Placental pericyte (primary cell): Measurements from ENCODE around the gene CFAP73. TPM values are rescaled to one million over a fixed set of nuclear protein-coding genes. Genes with fewer than 3 reads are reported as not detected.

Experiments used
- small RNA-seq: library from RNA; depleted of rRNA; stranded (forward); fragments of <200 nt; gene quantifications from one replicate; pipeline ENCODE3, GENCODE V24; 2012; ENCODE audit warnings: low replicate concordance
- total RNA-seq: library from RNA; depleted of rRNA; stranded (reverse); fragments of >200 nt; gene quantifications from 2 replicates; pipeline ENCODE4 v1.2.3, GENCODE V29; 2012

CFAP73 gene
- not detected in 2 replicates for total RNA-seq

DNA sequence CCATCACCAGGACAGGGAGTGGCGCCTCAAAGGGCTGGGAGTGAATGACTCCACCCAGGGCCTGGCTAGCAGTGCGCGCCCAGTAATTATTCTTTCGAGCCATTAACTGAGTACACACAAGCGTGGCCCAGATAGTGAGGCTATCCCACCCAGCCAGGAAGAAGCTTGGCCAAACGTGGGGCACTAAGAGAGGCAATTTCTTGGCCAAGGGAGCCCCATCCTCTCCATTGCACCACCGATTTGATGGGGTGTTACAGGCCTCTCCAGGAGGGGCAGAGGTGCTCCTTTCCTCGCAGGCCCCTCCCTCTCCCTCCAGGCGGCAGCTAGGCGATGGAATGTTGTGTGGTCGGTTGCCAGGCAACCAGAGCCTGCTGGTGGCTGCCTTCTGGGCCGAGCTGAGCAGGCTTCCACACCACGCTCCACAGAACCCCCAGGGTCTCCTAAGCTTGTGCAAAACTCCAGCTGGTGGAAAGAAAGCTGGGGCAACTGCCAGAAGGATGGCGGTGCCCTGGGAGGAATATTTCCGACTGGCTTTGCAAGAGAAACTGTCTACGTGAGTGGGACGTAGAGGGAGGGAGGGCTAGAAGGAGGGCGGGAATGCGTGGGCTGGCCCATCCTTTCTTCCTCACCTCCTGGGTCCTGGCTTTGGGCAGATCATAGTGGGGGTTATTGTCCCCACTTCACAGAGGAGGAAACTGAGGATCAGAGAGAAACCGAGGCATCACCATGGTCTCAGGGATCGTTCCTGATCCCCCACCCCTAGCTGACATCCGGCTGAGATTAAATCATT, at the start of gene CFAP73:
Gene CFAP73, plus strand, starts transcription at position 364 of the 790 bp plus-strand sequence. Its CDS starts 134 bp downstream, at position 498.

DNA sequence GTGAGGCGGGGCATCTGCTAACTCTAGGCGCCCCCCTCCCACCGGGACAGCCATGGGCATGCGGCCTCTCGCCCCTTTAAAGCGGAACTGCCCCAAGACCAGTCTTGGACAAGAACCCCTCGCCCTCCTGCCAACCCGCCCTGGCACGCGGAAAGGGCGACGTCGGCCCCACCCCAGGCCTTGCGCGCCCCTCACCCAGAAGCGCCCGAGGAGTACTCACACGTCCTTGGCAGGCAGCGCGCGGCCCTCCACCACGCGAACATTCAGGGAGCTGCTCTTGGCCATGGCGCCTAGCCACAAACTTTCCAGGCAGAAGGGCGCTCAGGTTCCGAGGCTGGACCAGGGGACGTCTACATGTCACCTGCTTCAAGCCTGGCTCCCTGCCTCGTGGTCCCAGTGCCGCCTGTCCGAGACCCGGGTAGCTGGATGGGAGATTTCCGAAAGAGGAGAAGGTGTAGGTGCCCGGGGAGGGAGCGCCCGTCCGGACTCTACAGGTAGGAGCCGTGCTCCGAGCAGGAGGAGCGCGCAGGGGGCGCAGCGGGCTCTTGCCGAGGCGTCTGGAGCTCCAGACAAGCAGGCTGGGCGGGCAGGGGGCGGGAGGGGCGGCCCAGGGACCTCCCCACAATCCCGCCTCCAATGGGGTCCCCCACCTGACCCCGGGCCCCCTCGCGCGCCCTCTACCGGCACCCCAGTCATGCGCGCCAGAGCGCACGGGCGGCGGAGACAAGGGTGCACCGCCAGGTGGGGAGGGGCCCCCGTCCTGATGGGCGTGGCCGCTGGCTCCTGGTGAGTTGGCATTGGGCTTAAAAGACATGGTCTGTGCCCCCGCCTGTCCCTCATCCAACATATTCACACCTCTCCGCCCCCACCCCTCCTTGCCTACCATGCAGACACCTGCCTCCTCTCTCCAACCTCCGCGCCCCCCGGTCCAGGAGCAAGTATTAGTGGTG, 14.1 kb upstream of the CFAP73 start, which contains the start of gene RASAL1:
Gene RASAL1, minus strand, starts transcription at position 584 of the 950 bp plus-strand sequence. Its CDS starts 299 bp downstream, at position 285.

DNA sequence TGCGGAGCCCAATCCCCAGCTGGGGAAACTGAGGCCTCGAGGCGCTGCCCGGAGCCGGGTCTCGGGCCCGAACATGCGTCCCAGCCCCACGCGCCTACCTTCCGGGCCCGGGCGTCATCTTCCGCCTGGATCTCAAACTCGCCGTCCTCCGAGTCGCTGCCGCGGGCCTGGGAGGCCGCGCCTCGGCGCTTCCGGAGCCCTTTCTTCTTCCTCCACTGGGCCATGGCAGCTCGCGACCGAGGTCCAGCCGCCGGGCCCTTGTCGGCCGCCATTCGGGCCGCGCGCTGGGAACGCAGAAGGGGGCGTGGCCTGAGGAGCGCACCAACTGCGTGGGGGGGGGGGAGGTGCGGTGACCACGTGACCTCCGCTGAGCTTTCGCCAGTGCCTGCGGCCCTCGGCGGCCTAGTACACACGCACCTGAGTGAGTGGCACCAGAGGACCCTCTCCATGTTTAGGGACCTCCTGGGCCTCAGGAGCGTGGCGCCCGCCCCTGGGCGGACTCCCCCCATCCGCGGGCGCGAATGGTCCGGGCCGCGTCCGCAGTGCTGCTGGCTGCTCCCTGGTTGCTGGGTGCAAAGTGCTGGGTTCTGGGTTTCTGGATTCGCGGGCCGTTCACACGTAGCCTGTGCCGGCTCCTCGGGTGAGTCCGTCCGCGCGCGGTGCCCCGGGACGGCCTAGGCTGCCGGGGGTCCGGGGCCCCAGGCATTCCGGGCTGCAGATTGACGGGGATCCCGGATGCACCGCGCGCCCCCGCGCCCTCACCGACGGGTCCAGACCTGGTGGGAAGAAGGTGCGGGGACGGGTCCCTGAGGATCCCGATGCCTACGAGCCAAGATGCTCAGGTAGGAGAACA, 35.9 kb downstream of the CFAP73 start, which contains the start of the genes DDX54 and RITA1:
Gene DDX54, minus strand, starts transcription at position 299 of the 853 bp plus-strand sequence. Its CDS starts 27 bp downstream, at position 272.
Gene RITA1, plus strand, starts transcription at position 542 of the 853 bp plus-strand sequence. CDS start 1,026 bp downstream, outside the sequence.

Small RNA genes lying within 50 kb of the gene (small RNA-seq; reads per million reads assigned to genes)
- gene MIR7106 (not detected), gene RF00019 (not detected)

Other genes with a start within 250 kb of the CFAP73 start
- gene OAS1, start 242.8 kb upstream of the CFAP73 start, total RNA-seq: 3.5 and 4.7 TPM in 2 replicates
- gene OAS3, start 211.2 kb upstream of the CFAP73 start, total RNA-seq: 7.4 and 28.2 TPM in 2 replicates
- gene OAS2, start 171.2 kb upstream of the CFAP73 start, total RNA-seq: 5.0 and 14.7 TPM in 2 replicates
- gene DTX1, start 93.0 kb upstream of the CFAP73 start, total RNA-seq: under 0.01 TPM in 1 of 2 replicates, not detected in the other
- under 0.01 TPM in 1 of 2 replicates, not detected in the other for gene RASAL1, start 14.0 kb upstream of the CFAP73 start, total RNA-seq
- 40.9 and 58.7 TPM in 2 replicates for gene DDX54, start 35.8 kb downstream of the CFAP73 start, total RNA-seq
- gene RITA1, start 36.0 kb downstream of the CFAP73 start, total RNA-seq: 16.6 and 33.6 TPM in 2 replicates
- 42.9 and 56.5 TPM in 2 replicates for gene TPCN1, start 71.7 kb downstream of the CFAP73 start, total RNA-seq
- 11.2 and 18.6 TPM in 2 replicates for gene SLC8B1, start 185.4 kb downstream of the CFAP73 start, total RNA-seq
- 30.8 and 38.7 TPM in 2 replicates for gene PLBD2, start 208.9 kb downstream of the CFAP73 start, total RNA-seq